DND-41 (cell line): ENCODE measurements around the gene NYNRIN.

ENCODE experiments used
- CTCF ChIP-seq: IDR thresholded peaks from 2 replicates; pipeline ENCODE4 v1.5.1; 2012; ENCODE audit warnings: borderline replicate concordance, low read length, moderate library complexity, mild to moderate bottlenecking; ENCODE audit not compliant: poor library complexity, severe bottlenecking; ENCODE audit errors: extremely low read depth
- EZH2 ChIP-seq: IDR thresholded peaks from 3 replicates; pipeline ENCODE4 v1.6.1; 2012; ENCODE audit warnings: borderline replicate concordance, low read depth, mild to moderate bottlenecking, moderate library complexity, low read length, inconsistent platforms; ENCODE audit not compliant: severe bottlenecking

DNA sequence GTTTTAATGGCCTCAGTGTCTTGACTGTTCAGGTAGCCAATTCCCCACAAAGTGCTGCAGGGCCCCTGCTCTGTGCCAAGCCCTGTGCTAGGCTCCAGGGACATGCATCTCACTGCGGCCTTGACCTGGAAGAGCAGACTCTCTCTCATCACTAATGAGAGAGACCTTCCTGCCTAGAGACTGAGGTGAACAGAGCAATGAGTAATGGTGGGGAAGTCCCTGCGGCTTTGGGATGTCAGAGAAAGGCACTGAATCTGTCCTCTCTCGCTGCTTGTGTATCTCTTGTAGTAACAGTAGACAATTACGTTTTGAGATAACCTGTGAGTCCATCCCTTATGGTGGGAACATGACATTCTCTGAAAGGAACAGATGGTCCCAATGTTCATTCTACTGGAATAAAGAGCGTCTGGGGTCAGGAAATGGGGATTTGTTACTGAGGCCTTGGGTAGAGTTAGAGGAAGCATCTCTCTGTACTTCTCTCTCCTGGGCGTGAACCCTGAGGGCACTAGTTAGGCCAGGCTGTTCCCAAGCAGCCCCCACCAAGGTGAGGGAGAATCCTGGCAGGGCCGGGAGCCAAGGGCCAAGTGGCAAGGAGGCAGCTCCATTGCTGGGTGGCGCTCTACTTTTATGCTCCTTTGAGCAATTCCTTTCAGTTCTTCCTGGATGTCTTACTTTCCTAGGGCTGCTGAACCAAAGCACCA is 17.3 kb upstream of the NYNRIN start:
- TF ChIP-seq CTCF, result no peak
- TF ChIP-seq EZH2, result no peak
